ENCODE measurements around the gene LZTS3. TPM values are rescaled to one million over a fixed set of nuclear protein-coding genes. Genes with fewer than 3 reads are reported as not detected.

Gene LZTS3
- total and polyA plus RNA-seq, 2 of the 8 experiments (the other 6 are each of a cell fraction or from before 2014, with no cell fraction given) = 31.8 to 33.5 TPM

DNA sequence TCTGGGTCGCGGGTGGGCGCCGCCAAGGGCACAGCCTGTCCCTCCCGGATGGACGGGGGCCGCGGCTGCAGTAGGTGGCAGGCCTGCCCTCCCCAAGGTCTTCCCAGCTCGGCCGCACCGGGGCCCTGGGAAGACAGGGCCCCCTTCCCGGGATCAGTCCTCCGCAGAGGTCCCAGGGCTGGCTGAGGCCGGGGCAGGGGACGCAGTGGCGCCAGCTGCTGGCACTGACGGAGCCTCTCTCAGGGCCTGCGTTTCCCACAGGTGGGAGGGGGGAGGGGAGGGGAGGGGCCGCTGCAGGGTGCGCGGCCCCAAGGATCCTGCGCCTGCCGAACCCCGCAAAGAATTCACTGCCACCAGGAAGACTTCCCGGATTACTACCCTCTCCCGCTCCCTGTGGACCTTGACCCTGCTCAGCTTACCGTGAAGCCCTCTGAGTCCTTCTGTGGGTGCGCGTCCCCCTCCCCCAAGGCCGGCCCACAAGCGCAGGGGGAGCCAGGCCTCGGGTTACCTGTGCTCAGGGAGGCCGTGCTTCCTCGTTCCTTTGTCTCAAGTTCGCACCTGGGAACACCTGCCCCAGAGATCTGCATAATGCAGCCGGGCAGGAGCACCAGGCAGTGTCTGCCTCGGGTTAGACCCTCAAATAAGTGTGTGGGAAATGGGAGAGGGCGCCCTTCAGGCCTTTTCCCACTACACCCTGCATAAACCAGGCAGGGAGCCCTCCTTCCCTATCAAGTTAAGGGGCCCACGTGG lies 5.1 kb downstream of the LZTS3 start:
- DNase-seq (ENCODE audit: low read depth in 1 of 2, low spot score in 2 of 2) (peak; percentile 46 to 84), FAIRE-seq (peak; percentile 7)
- Histone ChIP-seq H2BK20ac (ENCODE audit: low read length) (no peak overlapping the region), H3K27ac (ENCODE audit: low read depth, low read length) (peak overlapping the region; percentile 75), H3K9ac (replicated peaks in 1 of 4; ENCODE audit: extremely low read depth in 1 of 4, low read depth in 3 of 4, low read length in 3 of 4) (peak overlapping the region in 3 of 4 experiments; percentile 42 to 67 (median 66); a peak in 5 of 7 replicates), H2BK120ac (replicated peaks; ENCODE audit: low read depth, low read length) (peak overlapping the region; percentile 87), H3K4me2 (ENCODE audit: insufficient read depth in 1 of 2, low read depth in 2 of 2, low read length in 2 of 2) (peak overlapping the region; percentile 86 to 89), H3K36me3 (ENCODE audit: control insufficient read depth in 2 of 4, insufficient read depth in 4 of 4, low read length in 3 of 4) (peaks cover 0 to 15% (median 2%) of the 10 kb centered on the region in 4 experiments; a peak in 5 of 8 replicates), H3K14ac (ENCODE audit: insufficient read length) (no peak overlapping the region), H3K4me1 (replicated peaks in 1 of 4; ENCODE audit: control insufficient read depth in 3 of 4, insufficient read depth in 4 of 4, low read length in 3 of 4) (peaks cover 5 to 30% (median 24%) of the 10 kb centered on the region in 4 experiments), H3K9me3 (ENCODE audit: insufficient read depth in 2 of 2, low read depth in 1 of 2, low read length in 1 of 2) (no peaks in the 10 kb centered on the region), H4K91ac (replicated peaks; ENCODE audit: insufficient read length, low read length) (peak overlapping the region; percentile 97), H3K4me3 (ENCODE audit: extremely low read depth in 1 of 4, insufficient read depth in 2 of 4, low read depth in 3 of 4, low read length in 4 of 4) (peak overlapping the region; percentile 37 to 56 (median 48)), H2BK15ac (ENCODE audit: low read length) (no peak overlapping the region), H3K23ac (ENCODE audit: insufficient read length) (no peak overlapping the region), H3K18ac (ENCODE audit: extremely low read depth, low read length) (peak overlapping the region; percentile 93), H4K5ac (ENCODE audit: insufficient read length, low read depth, low read length) (peak overlapping the region; percentile 95), H4K8ac (ENCODE audit: extremely low read depth, insufficient read depth, low read length) (peak overlapping the region; percentile 94), H2BK12ac (ENCODE audit: low read depth, low read length) (peak overlapping the region; percentile 29; the same call in 1 of the 2 replicates), H2AFZ (ENCODE audit: low read length) (peak overlapping the region; percentile 68; the same call in 1 of the 2 replicates), H3K79me2 (ENCODE audit: control insufficient read depth in 1 of 2, insufficient read depth in 2 of 2, low read length in 2 of 2) (0 out of 4 replicates have a peak, but pooled peaks cover 0 to 5% of the 10 kb centered on the region in 2 experiments), H2BK5ac (ENCODE audit: low read depth, low read length) (peak overlapping the region; percentile 79; the same call in 1 of the 2 replicates), H3K56ac (replicated peaks; ENCODE audit: insufficient read length, low read depth, low read length) (peak overlapping the region; percentile 59), H3K27me3 (replicated peaks in 1 of 4; ENCODE audit: control insufficient read depth in 3 of 4, extremely low read depth in 1 of 4, insufficient read depth in 3 of 4, low read length in 3 of 4) (no peaks in the 10 kb centered on the region; a peak in 1 of 7 replicates), H3K79me1 (ENCODE audit: low read depth, low read length) (no peaks in the 10 kb centered on the region; the same call in 1 of the 2 replicates), H4K20me1 (replicated peaks in 1 of 2; ENCODE audit: control insufficient read depth in 1 of 2, insufficient read depth in 2 of 2, low read length in 2 of 2) (peaks cover 0 to 2% of the 10 kb centered on the region in 2 experiments), H2AK5ac (ENCODE audit: low read depth, low read length) (no peak overlapping the region), H3K23me2 (ENCODE audit: low read depth, low read length) (peaks cover 9% of the 10 kb centered on the region; the same call in 1 of the 2 replicates), H3K4ac (replicated peaks; ENCODE audit: insufficient read length, low read depth, low read length) (peak overlapping the region; percentile 78)
- CTCF ChIA-PET (ENCODE audit: partially characterized antibody) = interaction anchor here (0.8 to 1.5 kb wide), 5 partner anchors 49 to 146 kb away, joined by 3 to 5 read pairs (median 4); no protein-coding TSS in a partner anchor
- POLR2A ChIA-PET (ENCODE audit: partially characterized antibody) = interaction anchor here (0.9 to 2.8 kb wide), 6 partner anchors 9 to 40 kb away, joined by 3 to 11 read pairs (median 4); partner anchors contain the start of genes FASTKD5 and UBOX5
- WGBS, 2 experiments (ENCODE audit: extremely low coverage in 1 of 2, insufficient coverage in 1 of 2, insufficient read length in 1 of 2, insufficient replicate concordance in 2 of 2, low coverage in 1 of 2, low lambda C conversion rate in 2 of 2, missing lambda C conversion rate in 1 of 2) = 6% methylated on average over 20 of the region's 39 CpGs; no CpG with 5 or more reads in 1 of the 2 experiments
- TF ChIP-seq RNF2 (IDR thresholded peaks at IDR 0.05; ENCODE audit: borderline replicate concordance, low read depth, low read length, missing control alignments, poor library complexity, severe bottlenecking) = no peak
- TF ChIP-seq GABPA (IDR thresholded peaks at IDR 0.05; ENCODE audit: borderline replicate concordance, insufficient read depth, low read length) = no peak
- no peak for TF ChIP-seq ZNF274 (IDR thresholded peaks at IDR 0.05; ENCODE audit: borderline replicate concordance, extremely low read depth, low read length)
- 0 out of 2 replicates have a peak, but pooled peaks have one; percentile 32 for TF ChIP-seq POLR2AphosphoS5 (IDR thresholded peaks at IDR 0.05; ENCODE audit: low read depth, low read length)
- TF ChIP-seq KDM1A (IDR thresholded peaks at IDR 0.05; ENCODE audit: borderline replicate concordance, low read length) = peak; percentile 81; the same call in 1 of the 2 replicates
- no peak for TF ChIP-seq NRF1 (IDR thresholded peaks at IDR 0.05; ENCODE audit: low read depth, low read length)
- TF ChIP-seq SRF (IDR thresholded peaks at IDR 0.05; ENCODE audit: low read depth, low read length) = no peak
- TF ChIP-seq SP1 (IDR thresholded peaks at IDR 0.05; ENCODE audit: low read depth, low read length) = peak; percentile 52; the same call in 1 of the 2 replicates

Measured in H1 (cell line).